GM12872 (cell line): ENCODE data around the gene KREMEN1.

Experiments used
- CTCF ChIP-seq: IDR thresholded peaks from 3 replicates; pipeline ENCODE4 v1.5.1; 2011; ENCODE audit warnings: low read depth, mild to moderate bottlenecking, low read length, moderate library complexity; ENCODE audit not compliant: insufficient read depth

Gene KREMEN1

GRCh38 chr22:29215012-29215860, 142.4 kb downstream of the KREMEN1 start:
- no peak for TF ChIP-seq CTCF

GRCh38 chr22:29216011-29216872, 143.4 kb downstream of the KREMEN1 start:
- no peak for TF ChIP-seq CTCF

- no peak for TF ChIP-seq CTCF
Measured at GRCh38 chr22:29216873-29217666, 144.2 kb downstream of the KREMEN1 start.
